GM10847 (cell line): Measurements from ENCODE around the gene LRRC28.

Experiments used
- POLR2A ChIP-seq: IDR thresholded peaks from 2 replicates; pipeline ENCODE4 v1.6.1; 2011; ENCODE audit not compliant: insufficient read length; ENCODE audit errors: extremely low read depth

LRRC28 gene

GRCh38 chr15:99320374-99321215 lies 69.3 kb downstream of the LRRC28 start:
- TF ChIP-seq POLR2A = no peak

- no peak for TF ChIP-seq POLR2A
Measured at GRCh38 chr15:99321468-99321867, 70.2 kb downstream of the LRRC28 start.

- TF ChIP-seq POLR2A = no peak
Measured at GRCh38 chr15:99322643-99323405, 71.5 kb downstream of the LRRC28 start.

DNA sequence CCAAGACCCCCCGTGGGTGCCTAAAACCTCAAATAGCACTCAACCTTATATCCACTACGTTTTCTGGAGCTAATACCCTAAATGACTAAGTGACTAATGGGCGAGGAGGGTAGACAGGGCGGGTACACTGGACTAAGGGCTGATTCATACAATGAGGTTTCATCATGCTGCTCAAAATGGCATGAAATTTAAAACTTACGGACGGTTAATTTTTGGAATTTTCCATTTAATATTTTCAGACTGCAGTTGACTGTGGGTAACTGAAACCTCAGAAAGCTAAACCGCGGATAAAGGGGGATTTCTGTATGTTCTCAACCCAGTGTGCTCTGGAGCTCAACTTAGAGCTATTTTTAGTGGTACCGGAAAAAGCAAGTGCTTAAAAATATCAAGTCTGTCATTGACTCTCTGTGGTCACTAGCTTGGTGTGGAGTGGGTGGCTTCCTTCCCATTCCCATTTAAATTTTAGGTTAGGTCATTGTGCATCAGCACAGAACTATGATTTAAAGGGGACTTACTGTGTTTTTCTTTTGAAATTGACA lies 72.9 kb downstream of the LRRC28 start:
- TF ChIP-seq POLR2A = no peak

DNA sequence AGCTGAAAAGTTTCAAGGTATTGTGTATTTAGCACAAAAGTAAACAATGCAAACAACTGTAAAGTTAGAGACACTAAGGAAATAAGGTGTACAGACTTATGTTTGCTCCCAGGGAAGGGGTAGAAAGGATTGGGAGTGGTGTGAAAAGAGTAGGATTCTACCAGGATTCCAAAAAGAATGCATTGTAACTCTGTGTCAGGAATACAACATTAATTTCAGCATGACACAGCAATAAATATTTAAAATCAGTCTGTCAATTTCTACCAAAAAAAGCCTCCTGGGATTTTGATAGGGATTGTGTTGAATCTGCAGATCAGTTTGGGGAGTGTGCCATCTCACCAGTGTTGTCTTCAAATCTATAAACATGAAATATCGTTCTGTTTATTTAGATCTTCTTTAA lies 73.4 kb downstream of the LRRC28 start:
- no peak for TF ChIP-seq POLR2A

DNA sequence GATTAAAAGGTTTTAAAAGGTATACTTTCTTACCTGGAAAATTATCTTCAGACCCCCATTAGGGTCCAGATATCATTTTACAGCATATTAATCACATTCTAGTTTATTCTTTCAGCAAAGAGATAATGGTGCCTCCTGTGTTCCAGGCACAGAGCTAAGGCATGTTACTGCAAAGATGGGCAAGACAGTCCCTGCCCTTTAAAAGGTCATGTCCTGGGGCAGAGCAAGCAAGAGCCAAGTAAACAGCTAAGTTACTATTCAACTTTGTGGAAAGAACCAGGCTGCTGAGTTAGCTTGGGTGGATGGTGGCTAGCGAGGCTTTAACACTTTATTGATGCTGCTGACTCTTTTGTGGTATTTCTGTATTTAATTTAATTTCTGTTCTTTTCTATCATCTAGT lies 75.0 kb downstream of the LRRC28 start:
- TF ChIP-seq POLR2A = no peak

DNA sequence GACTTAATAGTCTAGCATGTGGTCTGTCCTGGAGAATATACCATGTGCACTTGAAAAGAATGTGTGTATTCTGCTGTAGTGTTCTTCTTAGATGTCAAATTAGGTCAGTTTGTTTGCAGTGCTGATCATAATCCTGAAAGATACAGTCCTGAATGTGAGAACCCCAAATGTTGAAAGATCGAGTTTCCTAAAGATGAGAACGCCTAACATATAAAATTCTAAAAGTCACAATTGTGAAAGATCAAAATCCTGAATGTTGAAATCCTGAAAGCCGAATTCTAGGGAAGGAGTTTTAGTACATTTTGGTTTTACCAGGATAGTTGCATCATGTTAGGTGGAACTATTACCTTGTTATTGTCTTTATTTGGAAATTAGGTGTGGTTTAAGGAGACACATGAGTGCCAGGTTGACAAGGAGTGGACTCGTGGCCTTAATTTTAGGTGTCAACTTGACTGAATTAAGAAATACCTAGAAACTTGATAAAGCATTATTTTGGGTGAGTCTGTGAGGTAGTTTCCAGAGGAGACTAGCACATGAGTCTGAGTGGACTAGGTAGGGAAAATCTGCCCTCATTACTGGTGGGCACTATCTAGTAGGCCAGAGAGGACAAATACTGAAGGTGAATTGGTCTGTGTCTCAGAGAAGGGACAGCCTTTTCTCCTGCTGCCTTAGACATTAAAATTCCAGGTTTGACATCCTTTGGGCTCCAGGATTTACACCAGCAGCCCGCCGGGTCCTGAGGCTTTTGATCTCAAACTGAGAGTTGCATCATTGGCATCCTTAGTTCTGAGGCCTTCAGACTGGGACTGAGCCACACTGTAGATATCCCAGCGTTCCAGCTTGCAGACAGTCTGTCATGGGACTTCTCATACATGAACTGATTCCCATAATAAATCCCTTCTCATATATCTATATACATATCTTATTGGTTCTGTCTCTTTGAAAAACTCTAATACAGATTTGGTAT lies 77.1 kb downstream of the LRRC28 start:
- TF ChIP-seq POLR2A = no peak

GRCh38 chr15:99331381-99331780 lies 80.1 kb downstream of the LRRC28 start:
- TF ChIP-seq POLR2A = no peak

GRCh38 chr15:99333413-99333812 lies 82.1 kb downstream of the LRRC28 start:
- TF ChIP-seq POLR2A = no peak

- TF ChIP-seq POLR2A = no peak
Measured at GRCh38 chr15:99333981-99334380, 82.7 kb downstream of the LRRC28 start.

GRCh38 chr15:99335508-99335907 lies 84.2 kb downstream of the LRRC28 start:
- no peak for TF ChIP-seq POLR2A

- no peak for TF ChIP-seq POLR2A
Measured at GRCh38 chr15:99336794-99337193, 85.5 kb downstream of the LRRC28 start.

DNA sequence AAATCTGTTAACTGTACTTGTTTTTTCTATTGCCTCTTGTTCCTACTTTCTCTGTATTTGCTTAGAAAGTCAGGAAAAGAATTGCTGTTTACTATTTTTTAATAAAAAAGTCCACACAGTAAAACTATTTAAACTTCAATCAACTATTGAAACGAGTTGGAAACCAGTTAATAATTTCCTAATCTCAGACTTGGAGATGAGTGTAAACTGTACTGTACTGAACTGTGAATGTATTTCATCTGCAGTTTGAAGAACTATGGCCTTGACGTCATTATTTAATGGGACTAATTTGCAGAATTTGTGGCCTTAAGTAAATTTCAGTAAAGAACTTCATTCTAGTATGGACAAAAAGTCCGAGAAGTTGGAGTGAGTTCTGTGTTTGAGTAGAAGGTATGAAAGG lies 89.1 kb downstream of the LRRC28 start:
- TF ChIP-seq POLR2A = no peak

GRCh38 chr15:99341786-99342185 lies 90.5 kb downstream of the LRRC28 start:
- TF ChIP-seq POLR2A = no peak

- no peak for TF ChIP-seq POLR2A
Measured at GRCh38 chr15:99343208-99343607, 91.9 kb downstream of the LRRC28 start.
